ENCODE data around the gene PFKL.

DNA sequence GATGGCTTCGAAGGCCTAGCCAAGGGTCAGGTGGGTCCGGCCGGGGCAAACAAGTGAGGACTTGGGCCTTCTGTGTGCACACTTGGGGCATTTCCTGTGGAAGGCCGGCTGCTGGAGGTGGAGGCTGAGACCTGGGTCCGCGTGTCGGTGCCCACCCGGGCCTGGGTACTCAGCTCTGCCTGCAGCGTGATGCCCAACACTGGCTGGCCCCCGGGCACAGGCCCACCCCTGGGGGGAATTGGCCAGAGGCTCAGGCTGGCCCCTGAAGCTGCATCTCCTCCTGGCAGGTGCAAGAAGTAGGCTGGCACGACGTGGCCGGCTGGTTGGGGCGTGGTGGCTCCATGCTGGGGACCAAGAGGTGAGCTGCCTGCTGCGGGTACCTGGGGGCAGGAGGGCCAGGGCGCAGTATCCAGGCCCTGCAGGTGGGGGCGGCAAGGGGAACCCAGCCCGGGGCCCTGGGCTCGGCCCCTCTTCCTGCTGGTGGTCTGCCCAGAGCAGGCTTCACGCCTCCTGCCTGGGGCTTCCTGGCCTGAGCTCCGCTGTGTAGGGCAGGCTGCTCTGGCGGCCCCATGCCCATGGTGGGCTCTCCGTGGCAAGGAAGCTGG lies 22.1 kb downstream of the PFKL start:
- TF ChIP-seq, protein P1, sequence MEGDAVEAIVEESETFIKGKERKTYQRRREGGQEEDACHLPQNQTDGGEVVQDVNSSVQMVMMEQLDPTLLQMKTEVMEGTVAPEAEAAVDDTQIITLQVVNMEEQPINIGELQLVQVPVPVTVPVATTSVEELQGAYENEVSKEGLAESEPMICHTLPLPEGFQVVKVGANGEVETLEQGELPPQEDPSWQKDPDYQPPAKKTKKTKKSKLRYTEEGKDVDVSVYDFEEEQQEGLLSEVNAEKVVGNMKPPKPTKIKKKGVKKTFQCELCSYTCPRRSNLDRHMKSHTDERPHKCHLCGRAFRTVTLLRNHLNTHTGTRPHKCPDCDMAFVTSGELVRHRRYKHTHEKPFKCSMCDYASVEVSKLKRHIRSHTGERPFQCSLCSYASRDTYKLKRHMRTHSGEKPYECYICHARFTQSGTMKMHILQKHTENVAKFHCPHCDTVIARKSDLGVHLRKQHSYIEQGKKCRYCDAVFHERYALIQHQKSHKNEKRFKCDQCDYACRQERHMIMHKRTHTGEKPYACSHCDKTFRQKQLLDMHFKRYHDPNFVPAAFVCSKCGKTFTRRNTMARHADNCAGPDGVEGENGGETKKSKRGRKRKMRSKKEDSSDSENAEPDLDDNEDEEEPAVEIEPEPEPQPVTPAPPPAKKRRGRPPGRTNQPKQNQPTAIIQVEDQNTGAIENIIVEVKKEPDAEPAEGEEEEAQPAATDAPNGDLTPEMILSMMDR (IDR thresholded peaks at IDR 0.05): no peak
- no peak for TF ChIP-seq POLR2A (IDR thresholded peaks at IDR 0.05)

Data from adrenal gland (tissue), 5 donors.